SK-N-SH (cell line): Measurements from ENCODE around the gene ITIH5. TPM values are rescaled to one million over a fixed set of nuclear protein-coding genes. Genes with fewer than 3 reads are reported as not detected.

ENCODE experiments used
- CTCF ChIA-PET: fragments of 300-600, 350-600 bp; formaldehyde crosslinking; extraction: SDS; loops from one replicate; lab custom pipeline; 2021; lab: Yijun Ruan, JAX
- POLR2A ChIA-PET: fragments of 350-600 bp; sonication (Branson Sonifier 250); formaldehyde crosslinking; extraction: SDS; loops from one replicate; lab custom pipeline; 2020; ENCODE audit warnings: antibody characterized with exemption, inconsistent platforms; lab: Yijun Ruan, JAX
- DNase-seq: peaks from one replicate; pipeline ENCODE4 v3.0.0; 2012
- H2AFZ ChIP-seq: fragments of 200-600 bp; sonication (generic); 2 replicates; pipeline ENCODE4 v1.8.1; 2016; ENCODE audit warnings: antibody characterized with exemption, mild to moderate bottlenecking, low read depth
- H3F3A ChIP-seq: fragments of 200-600 bp; sonication (generic); replicated peaks from 2 replicates; pipeline ENCODE3; 2016; ENCODE audit warnings: antibody characterized with exemption, mild to moderate bottlenecking; ENCODE audit not compliant: insufficient read depth
- H3K27ac ChIP-seq, 2 experiments: fragments of 200-500 bp in 1 of 2; fragments of 200-600 bp in 1 of 2; sonication (Bioruptor generic) in 1 of 2; sonication (generic), shearing (Covaris generic) in 1 of 2; 2 replicates each; pipeline versions ENCODE4 v1.5.1 to v1.6.1; 2014 to 2016; ENCODE audit warnings: low read depth in 2 of 2, inconsistent platforms in 1 of 2, low read length in 1 of 2, mild to moderate bottlenecking in 1 of 2, mixed read lengths in 1 of 2
- H3K27me3 ChIP-seq: fragments of 200-600 bp; sonication (generic), shearing (Covaris generic); 2 replicates; pipeline ENCODE4 v1.6.1; 2016; ENCODE audit warnings: mixed run types; ENCODE audit not compliant: insufficient read depth
- H3K36me3 ChIP-seq, 2 experiments: fragments of 200-500 bp in 1 of 2; fragments of 200-600 bp in 1 of 2; sonication (Bioruptor generic) in 1 of 2; sonication (generic) in 1 of 2; replicated peaks in 1 of 2; 2 replicates each; pipeline versions ENCODE3 to v1.5.1; 2014 to 2016; ENCODE audit warnings: low read length in 1 of 2, mild to moderate bottlenecking in 1 of 2; ENCODE audit not compliant: insufficient read depth in 2 of 2, control insufficient read depth in 1 of 2
- H3K4me1 ChIP-seq, 2 experiments: fragments of 200-500 bp in 1 of 2; fragments of 200-600 bp in 1 of 2; sonication (Bioruptor generic) in 1 of 2; sonication (generic), shearing (Covaris generic) in 1 of 2; 2 replicates each; pipeline versions ENCODE4 v1.5.1 to v1.6.1; 2014 to 2016; ENCODE audit warnings: low read depth in 1 of 2, low read length in 1 of 2, mixed run types in 1 of 2; ENCODE audit not compliant: insufficient read depth in 2 of 2, control insufficient read depth in 1 of 2
- H3K4me2 ChIP-seq: fragments of 200-600 bp; sonication (generic), shearing (Covaris generic); 2 replicates; pipeline ENCODE4 v1.6.1; 2017; ENCODE audit warnings: mixed run types
- H3K4me3 ChIP-seq, 2 experiments: fragments of 200-500 bp in 1 of 2; fragments of 200-600 bp in 1 of 2; sonication (Bioruptor generic) in 1 of 2; sonication (generic), shearing (Covaris generic) in 1 of 2; 2 replicates each; pipeline versions ENCODE4 v1.5.1 to v1.8.1; 2014 to 2016; ENCODE audit warnings: low read depth in 2 of 2, inconsistent platforms in 1 of 2, low read length in 1 of 2, mild to moderate bottlenecking in 1 of 2, mixed read lengths in 1 of 2, moderate library complexity in 1 of 2
- H3K79me2 ChIP-seq: fragments of 200-600 bp; sonication (generic); 2 replicates; pipeline ENCODE4 v1.8.1; 2017; ENCODE audit warnings: mild to moderate bottlenecking; ENCODE audit not compliant: insufficient read depth
- H3K9ac ChIP-seq: fragments of 200-600 bp; sonication (generic); 2 replicates; pipeline ENCODE4 v1.6.1; 2017; ENCODE audit warnings: mixed run types
- H3K9me2 ChIP-seq: fragments of 200-600 bp; sonication (generic); 2 replicates; pipeline ENCODE4 v1.6.1; 2017; ENCODE audit warnings: mixed run types
- H3K9me3 ChIP-seq: fragments of 200-600 bp; sonication (generic); 2 replicates; pipeline ENCODE4 v1.6.1; 2017; ENCODE audit warnings: mixed run types, mild to moderate bottlenecking, moderate library complexity
- H4K20me1 ChIP-seq: fragments of 200-600 bp; sonication (generic); 2 replicates; pipeline ENCODE4 v1.6.1; 2017; ENCODE audit warnings: mild to moderate bottlenecking, mixed run types; ENCODE audit not compliant: insufficient read depth
- CTCF ChIP-seq: fragments of 200-600 bp; sonication (generic); IDR thresholded peaks from 2 replicates; pipeline ENCODE4 v1.6.1; 2017; ENCODE audit warnings: antibody characterized with exemption, mild to moderate bottlenecking, moderate library complexity
- EZH2phosphoT487 ChIP-seq: fragments of 200-600 bp; sonication (generic); IDR thresholded peaks from 2 replicates; pipeline ENCODE4 v1.6.1; 2017; ENCODE audit warnings: low read depth, mixed run types, mild to moderate bottlenecking, antibody characterized with exemption, moderate library complexity, borderline replicate concordance
- FOSL2 ChIP-seq: IDR thresholded peaks from 2 replicates; pipeline ENCODE4 v1.4.0; 2012; ENCODE audit warnings: low read depth, mild to moderate bottlenecking, moderate library complexity, borderline replicate concordance
- FOXJ3 ChIP-seq: sonication (generic); formaldehyde crosslinking; IDR thresholded peaks from 2 replicates; pipeline ENCODE4 v1.5.1; 2020; ENCODE audit warnings: mild to moderate bottlenecking, missing genetic modification reagents
- JUND ChIP-seq: IDR thresholded peaks from 2 replicates; pipeline ENCODE4 v1.4.0; 2012
- MXI1 ChIP-seq: IDR thresholded peaks from 2 replicates; pipeline ENCODE4 v1.6.1; 2012; ENCODE audit warnings: mild to moderate bottlenecking, low read depth, low read length, improper control_type of control experiment
- PBX3 ChIP-seq: IDR thresholded peaks from 2 replicates; pipeline ENCODE4; 2012
- POLR2AphosphoS5 ChIP-seq: IDR thresholded peaks from 2 replicates; pipeline ENCODE4 v1.6.1; 2012; ENCODE audit warnings: low read depth, low read length
- RAD21 ChIP-seq: IDR thresholded peaks from 2 replicates; pipeline ENCODE4 v1.6.1; 2012; ENCODE audit warnings: mild to moderate bottlenecking, low read length
- RCOR1 ChIP-seq: fragments of 150-350 bp; IDR thresholded peaks from 2 replicates; pipeline ENCODE4 v1.6.1; 2017; ENCODE audit warnings: antibody characterized with exemption, low read length
- REST ChIP-seq: IDR thresholded peaks from 2 replicates; pipeline ENCODE4 v1.6.1; 2012; ENCODE audit warnings: mild to moderate bottlenecking, low read depth, low read length, moderate library complexity
- RXRA ChIP-seq: IDR thresholded peaks from 2 replicates; pipeline ENCODE4 v1.4.0; 2012; ENCODE audit warnings: low read depth, mild to moderate bottlenecking, borderline replicate concordance
- TAF1 ChIP-seq: IDR thresholded peaks from 2 replicates; pipeline ENCODE4 v1.6.1; 2012; ENCODE audit warnings: low read depth, mild to moderate bottlenecking, low read length, moderate library complexity, borderline replicate concordance
- TCF12 ChIP-seq: IDR thresholded peaks from 2 replicates; pipeline ENCODE4 v1.4.0; 2012
- TEAD4 ChIP-seq: IDR thresholded peaks from 2 replicates; pipeline ENCODE4 v1.4.0; 2012; ENCODE audit warnings: mild to moderate bottlenecking, borderline replicate concordance; ENCODE audit not compliant: insufficient read depth
- USF2 ChIP-seq: fragments of 150-350 bp; IDR thresholded peaks from 2 replicates; pipeline ENCODE4 v1.6.1; 2017; ENCODE audit warnings: antibody characterized with exemption, low read length, low read depth, borderline replicate concordance
- WGBS: methylation state at CpG from one replicate; pipeline ENCODE4 v1.1.6; 2017; ENCODE audit warnings: low lambda C conversion rate; 5-methylcytosine and 5-hydroxymethylcytosine counted together
- polyA plus RNA-seq, 3 experiments: library from polyadenylated mRNA; depleted of rRNA; stranded (reverse); fragments of >200 nt; gene quantifications; 2 replicates each; pipeline ENCODE4 v1.2.3, GENCODE V29; 2012

Gene ITIH5
- polyA plus RNA-seq, 1 of the 3 experiments (the other 2 are of a cell fraction): 0.07 TPM

- TF ChIP-seq FOXJ3 (CRISPR knock-in tag) (no peak), POLR2AphosphoS5 (no peak), RAD21 (peak; percentile 91), CTCF (peak; percentile 80), RXRA (no peak)
Measured at GRCh38 chr10:7687228-7687907, 20.6 kb upstream of the ITIH5 start (continued).

- WGBS: 42% methylated on average over 13 of the region's 13 CpGs
- TF ChIP-seq RCOR1: no peak
- TF ChIP-seq POLR2AphosphoS5: no peak
- no peak for TF ChIP-seq REST
- TF ChIP-seq PBX3: no peak
- no peak for TF ChIP-seq USF2
- no peak for TF ChIP-seq EZH2phosphoT487
- no peak for TF ChIP-seq FOSL2
- TF ChIP-seq JUND: no peak
- no peak for TF ChIP-seq MXI1
- TF ChIP-seq CTCF: no peak
- TF ChIP-seq TCF12: no peak
- TF ChIP-seq TAF1: no peak
- TF ChIP-seq TEAD4: no peak
Measured at GRCh38 chr10:7686351-7687171, 19.8 kb upstream of the ITIH5 start.

More at GRCh38 chr10:7686351-7687171, 19.8 kb upstream of the ITIH5 start:
- Histone ChIP-seq H3K9me3 (no peaks in the 10 kb centered on the region), H2AFZ (no peak overlapping the region), H3K27ac (no peak overlapping the region), H3K79me2 (no peaks in the 10 kb centered on the region), H3K4me1 (no peaks in the 10 kb centered on the region), H3F3A (no peaks in the 10 kb centered on the region), H3K36me3 (no peaks in the 10 kb centered on the region), H3K9me2 (no peaks in the 10 kb centered on the region), H3K9ac (no peak overlapping the region), H3K27me3 (no peaks in the 10 kb centered on the region), H4K20me1 (no peaks in the 10 kb centered on the region), H3K4me3 (0 out of 4 replicates have a peak overlapping the region, but pooled peaks of 1 of the 2 experiments have one; percentile 48), H3K4me2 (no peak overlapping the region)
- DNase-seq: no peak
- ChIA-PET CTCF (interaction anchor here (0.7 to 7.9 kb wide), 54 partner anchors 9 to 1626 kb away, joined by 3 to 152 read pairs (median 4); no protein-coding TSS in a partner anchor), POLR2A (interaction anchor here (1.2 kb wide), 1 partner anchor 161 kb away, joined by 3 read pairs; no protein-coding TSS in a partner anchor)
